Keratinocyte (primary cell): ENCODE measurements around the gene MBP.

Source experiments
- EZH2 ChIP-seq: IDR thresholded peaks from one replicate; pipeline ENCODE4 v1.6.1; 2012; ENCODE audit warnings: inconsistent platforms, mild to moderate bottlenecking, low read length, moderate library complexity
- TF ChIP-seq, protein P1 (sequence below), 3 experiments: IDR thresholded peaks in 1 of 3; conservative IDR thresholded peaks in 1 of 3; optimal IDR thresholded peaks in 1 of 3; 2 replicates in 2 of 3; 3 replicates in 1 of 3; pipeline versions ENCODE3 to v1.5.1; 2011; ENCODE audit warnings: low read length in 3 of 3, mild to moderate bottlenecking in 3 of 3, moderate library complexity in 2 of 3, control low read depth in 1 of 3, inconsistent platforms in 1 of 3; ENCODE audit not compliant: insufficient read depth in 2 of 3; ENCODE audit errors: extremely low read depth in 1 of 3

DNA sequence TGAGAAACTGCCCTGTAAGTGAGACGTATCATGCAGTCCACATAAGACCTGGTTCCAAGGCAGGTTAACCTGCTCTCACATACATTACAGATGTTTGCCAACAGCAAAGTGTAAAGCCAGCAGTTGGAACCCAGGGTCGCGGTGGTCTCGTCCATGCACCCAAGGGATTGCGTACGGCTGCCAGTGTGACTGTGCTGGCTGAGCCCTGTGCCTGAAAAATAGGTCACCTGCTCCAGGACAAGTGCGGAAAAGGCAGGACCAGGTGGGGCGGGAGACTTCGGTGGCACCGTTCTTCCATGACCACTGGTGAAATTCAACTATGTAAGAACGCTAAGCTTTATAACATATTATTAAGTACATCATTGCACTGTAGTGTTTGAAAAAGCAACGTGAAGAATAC lies 110.5 kb downstream of the MBP start:
- TF ChIP-seq, protein P1, sequence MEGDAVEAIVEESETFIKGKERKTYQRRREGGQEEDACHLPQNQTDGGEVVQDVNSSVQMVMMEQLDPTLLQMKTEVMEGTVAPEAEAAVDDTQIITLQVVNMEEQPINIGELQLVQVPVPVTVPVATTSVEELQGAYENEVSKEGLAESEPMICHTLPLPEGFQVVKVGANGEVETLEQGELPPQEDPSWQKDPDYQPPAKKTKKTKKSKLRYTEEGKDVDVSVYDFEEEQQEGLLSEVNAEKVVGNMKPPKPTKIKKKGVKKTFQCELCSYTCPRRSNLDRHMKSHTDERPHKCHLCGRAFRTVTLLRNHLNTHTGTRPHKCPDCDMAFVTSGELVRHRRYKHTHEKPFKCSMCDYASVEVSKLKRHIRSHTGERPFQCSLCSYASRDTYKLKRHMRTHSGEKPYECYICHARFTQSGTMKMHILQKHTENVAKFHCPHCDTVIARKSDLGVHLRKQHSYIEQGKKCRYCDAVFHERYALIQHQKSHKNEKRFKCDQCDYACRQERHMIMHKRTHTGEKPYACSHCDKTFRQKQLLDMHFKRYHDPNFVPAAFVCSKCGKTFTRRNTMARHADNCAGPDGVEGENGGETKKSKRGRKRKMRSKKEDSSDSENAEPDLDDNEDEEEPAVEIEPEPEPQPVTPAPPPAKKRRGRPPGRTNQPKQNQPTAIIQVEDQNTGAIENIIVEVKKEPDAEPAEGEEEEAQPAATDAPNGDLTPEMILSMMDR (optimal IDR thresholded peaks at IDR 0.05 in 1 of 3, IDR thresholded peaks at IDR 0.05 in 1 of 3, conservative IDR thresholded peaks at IDR 0.05 in 1 of 3; ENCODE audit: extremely low read depth in 1 of 3, insufficient read depth in 2 of 3, low read length in 3 of 3), result no peak
- no peak for TF ChIP-seq EZH2
